HG03469 (cell line): ENCODE results near the gene ATP8A1.
"Not testable (repeated sequence)": the region's sequence is repeated elsewhere in the genome, so short reads cannot be mapped to it uniquely, and the experiment has no call there.

Experiments
- ATAC-seq: cut with Tn5 transposase; IDR thresholded peaks from one replicate; pipeline ENCODE4 v1.9.1; 2021; ENCODE audit warnings: mild to moderate bottlenecking, moderate library complexity, moderate number of reproducible peaks; ENCODE audit not compliant: unreplicated experiment

Gene ATP8A1

GRCh38 chr4:42656944-42657792 lies at the start of gene ATP8A1:
Gene ATP8A1, minus strand, starts transcription at chr4:42657105. Its CDS starts 232 bp downstream, at chr4:42656873.
- peak; percentile 62 for ATAC-seq

GRCh38 chr4:42706086-42706485 lies 49.2 kb upstream of the ATP8A1 start:
- no peak for ATAC-seq

- no peak for ATAC-seq
These were observed 46.9 kb upstream of the ATP8A1 start for GRCh38 chr4:42703813-42704212.

GRCh38 chr4:42702895-42703294 lies 46.0 kb upstream of the ATP8A1 start:
- ATAC-seq, result no peak

- not testable (repeated sequence) for ATAC-seq
These were observed 44.9 kb upstream of the ATP8A1 start for GRCh38 chr4:42701780-42702179.

GRCh38 chr4:42690537-42690936 lies 33.6 kb upstream of the ATP8A1 start:
- ATAC-seq, result no peak

GRCh38 chr4:42683393-42683792 lies 26.5 kb upstream of the ATP8A1 start:
- no peak for ATAC-seq

GRCh38 chr4:42678512-42678911 lies 21.6 kb upstream of the ATP8A1 start:
- ATAC-seq, result peak; percentile 52

GRCh38 chr4:42676066-42676951 lies 19.4 kb upstream of the ATP8A1 start:
- ATAC-seq, result no peak

GRCh38 chr4:42673082-42673425 lies 16.1 kb upstream of the ATP8A1 start:
- ATAC-seq, result no peak

GRCh38 chr4:42672359-42673081 lies 15.6 kb upstream of the ATP8A1 start:
- ATAC-seq, result no peak

- ATAC-seq, result no peak
These were observed 14.7 kb upstream of the ATP8A1 start for GRCh38 chr4:42671431-42672194.

- ATAC-seq, result no peak
These were observed 1.4 kb upstream of the ATP8A1 start for GRCh38 chr4:42658261-42658660.

- ATAC-seq, result no peak
These were observed 294 bp downstream of the ATP8A1 start for GRCh38 chr4:42656679-42656943.

- no peak for ATAC-seq
These were observed 805 bp downstream of the ATP8A1 start for GRCh38 chr4:42655921-42656678.

- ATAC-seq, result no peak
These were observed 1.7 kb downstream of the ATP8A1 start for GRCh38 chr4:42655269-42655637.

- peak; percentile 32 for ATAC-seq
These were observed 2.2 kb downstream of the ATP8A1 start for GRCh38 chr4:42654631-42655268.

GRCh38 chr4:42653626-42654560 lies 3.0 kb downstream of the ATP8A1 start:
- ATAC-seq, result no peak
